H9 (cell line): ENCODE data around the gene FAM20A. TPM values are rescaled to one million over a fixed set of nuclear protein-coding genes. Genes with fewer than 3 reads are reported as not detected.

Source experiments
- DNase-seq: peaks from one replicate; pipeline ENCODE4 v3.0.0-alpha.2; 2017
- H2AFZ ChIP-seq: one replicate; pipeline ENCODE4 v1.6.1; 2013; ENCODE audit warnings: mild to moderate bottlenecking, low read length, control low read depth, moderate library complexity
- H2AK5ac ChIP-seq: 2 replicates; pipeline ENCODE4 v1.6.1; 2013; ENCODE audit warnings: low read length, control low read depth, mixed read lengths; ENCODE audit not compliant: insufficient read length
- H2BK120ac ChIP-seq: one replicate; pipeline ENCODE4 v1.6.1; 2013; ENCODE audit warnings: low read depth, mild to moderate bottlenecking, low read length, control low read depth, inconsistent platforms; ENCODE audit not compliant: poor library complexity, severe bottlenecking
- H2BK12ac ChIP-seq: 2 replicates; pipeline ENCODE4 v1.6.1; 2013; ENCODE audit warnings: low read length, control low read depth, mixed read lengths, low read depth; ENCODE audit not compliant: insufficient read length
- H2BK15ac ChIP-seq: 2 replicates; pipeline ENCODE4 v1.6.1; 2013; ENCODE audit warnings: low read depth, low read length, control low read depth
- H2BK20ac ChIP-seq: one replicate; pipeline ENCODE4 v1.6.1; 2013; ENCODE audit warnings: low read depth, mild to moderate bottlenecking, low read length, control low read depth, inconsistent platforms; ENCODE audit not compliant: poor library complexity, severe bottlenecking
- H2BK5ac ChIP-seq: 2 replicates; pipeline ENCODE4 v1.6.1; 2013; ENCODE audit warnings: low read length, control low read depth, mixed read lengths; ENCODE audit not compliant: insufficient read length
- H3K14ac ChIP-seq: 2 replicates; pipeline ENCODE4 v1.6.1; 2013; ENCODE audit warnings: low read length, control low read depth; ENCODE audit not compliant: insufficient read depth
- H3K18ac ChIP-seq: 2 replicates; pipeline ENCODE4 v1.6.1; 2013; ENCODE audit warnings: low read depth, mild to moderate bottlenecking, mixed read lengths, low read length, control low read depth; ENCODE audit not compliant: insufficient read length
- H3K23ac ChIP-seq: 2 replicates; pipeline ENCODE4 v1.6.1; 2013; ENCODE audit warnings: low read length, control low read depth, mixed read lengths, low read depth; ENCODE audit not compliant: insufficient read length
- H3K23me2 ChIP-seq: 2 replicates; pipeline ENCODE4 v1.6.1; 2013; ENCODE audit warnings: low read depth, mild to moderate bottlenecking, mixed read lengths, low read length, control low read depth; ENCODE audit not compliant: insufficient read length, poor library complexity, severe bottlenecking
- H3K27ac ChIP-seq: 2 replicates; pipeline ENCODE4 v1.5.1; 2013; ENCODE audit warnings: low read length, control low read depth, mixed read lengths, low read depth; ENCODE audit not compliant: insufficient read length
- H3K27me3 ChIP-seq: 2 replicates; pipeline ENCODE4 v1.6.1; 2013; ENCODE audit warnings: low read length, control low read depth, inconsistent platforms; ENCODE audit not compliant: insufficient read depth
- H3K4ac ChIP-seq: 2 replicates; pipeline ENCODE4 v1.6.1; 2013; ENCODE audit warnings: low read depth, mild to moderate bottlenecking, control low read depth, inconsistent platforms, low read length, moderate library complexity
- H3K4me1 ChIP-seq: 2 replicates; pipeline ENCODE4 v1.6.1; 2013; ENCODE audit warnings: low read length, control low read depth, inconsistent platforms; ENCODE audit not compliant: insufficient read depth
- H3K4me2 ChIP-seq: 2 replicates; pipeline ENCODE4 v1.6.1; 2013; ENCODE audit warnings: low read length, control low read depth, mixed read lengths; ENCODE audit not compliant: insufficient read length, insufficient read depth
- H3K56ac ChIP-seq: 2 replicates; pipeline ENCODE4 v1.6.1; 2013; ENCODE audit warnings: low read depth, mild to moderate bottlenecking, mixed read lengths, low read length, control low read depth; ENCODE audit not compliant: insufficient read length
- H3K79me1 ChIP-seq: 2 replicates; pipeline ENCODE4 v1.6.1; 2013; ENCODE audit warnings: low read depth, mild to moderate bottlenecking, moderate library complexity, low read length, control low read depth, inconsistent platforms; ENCODE audit not compliant: insufficient read depth, poor library complexity, severe bottlenecking
- H3K79me2 ChIP-seq: 2 replicates; pipeline ENCODE4 v1.6.1; 2013; ENCODE audit warnings: low read length, control low read depth, inconsistent platforms; ENCODE audit not compliant: insufficient read depth
- H3K9ac ChIP-seq: 2 replicates; pipeline ENCODE4 v1.6.1; 2013; ENCODE audit warnings: low read length, control low read depth, mixed read lengths; ENCODE audit not compliant: insufficient read length; ENCODE audit errors: extremely low read depth
- H3K9me3 ChIP-seq: one replicate; pipeline ENCODE4 v1.6.1; 2013; ENCODE audit warnings: low read depth, low read length, inconsistent platforms; ENCODE audit not compliant: control insufficient read depth
- H3T11ph ChIP-seq: one replicate; pipeline ENCODE4 v1.6.1; 2013; ENCODE audit warnings: mild to moderate bottlenecking, low read length, control low read depth, inconsistent platforms
- H4K20me1 ChIP-seq: one replicate; pipeline ENCODE4 v1.6.1; 2013; ENCODE audit not compliant: control insufficient read depth, insufficient read length, insufficient read depth
- H4K5ac ChIP-seq: 2 replicates; pipeline ENCODE4 v1.6.1; 2013; ENCODE audit warnings: low read depth, mild to moderate bottlenecking, mixed read lengths, low read length, control low read depth; ENCODE audit not compliant: insufficient read length
- H4K8ac ChIP-seq: replicated peaks from 2 replicates; pipeline ENCODE4 v1.6.1; 2013; ENCODE audit warnings: low read length, control low read depth, mixed read lengths, low read depth; ENCODE audit not compliant: insufficient read length
- H4K91ac ChIP-seq: 2 replicates; pipeline ENCODE4 v1.6.1; 2013; ENCODE audit warnings: low read depth, mild to moderate bottlenecking, moderate library complexity, mixed read lengths, low read length, control low read depth; ENCODE audit not compliant: insufficient read length
- H3K27ac Mint-ChIP-seq, 3 experiments: 2 replicates in 2 of 3; 3 replicates in 1 of 3; pipeline ENCODE4 v1.8.0; 2020 to 2021; ENCODE audit warnings: mixed read lengths in 3 of 3, mild to moderate bottlenecking in 1 of 3, moderate library complexity in 1 of 3
- H3K27me3 Mint-ChIP-seq: 2 replicates; pipeline ENCODE4 v1.8.0; 2021; ENCODE audit warnings: low read depth, mild to moderate bottlenecking, moderate library complexity, mixed read lengths
- H3K36me3 Mint-ChIP-seq, 3 experiments: 2 replicates in 2 of 3; 3 replicates in 1 of 3; pipeline ENCODE4 v1.8.0; 2020 to 2021; ENCODE audit warnings: low read depth in 3 of 3, mixed read lengths in 3 of 3; ENCODE audit not compliant: insufficient read depth in 1 of 3
- H3K4me1 Mint-ChIP-seq, 2 experiments: 2 replicates each; pipeline ENCODE4 v1.8.0; 2020; ENCODE audit warnings: mixed read lengths in 2 of 2
- H3K4me3 Mint-ChIP-seq, 2 experiments: 2 replicates in 1 of 2; 3 replicates in 1 of 2; pipeline ENCODE4 v1.8.0; 2020 to 2021; ENCODE audit warnings: mild to moderate bottlenecking in 2 of 2, mixed read lengths in 2 of 2, moderate library complexity in 1 of 2
- H3K9me3 Mint-ChIP-seq, 2 experiments: 2 replicates in 1 of 2; 3 replicates in 1 of 2; pipeline ENCODE4 v1.8.0; 2020; ENCODE audit warnings: mild to moderate bottlenecking in 2 of 2, mixed read lengths in 2 of 2, moderate library complexity in 1 of 2
- CTCF ChIP-seq: fragments of 200-600 bp; sonication (generic); conservative IDR thresholded peaks from 3 replicates; pipeline ENCODE4 v1.8.0; 2021; ENCODE audit warnings: antibody characterized with exemption, mild to moderate bottlenecking
- WGBS: extraction: QIAGEN DNeasy Blood & Tissue Kit; methylation state at CpG from one replicate; pipeline ENCODE4 v1.1.7; 2013; ENCODE audit warnings: missing lambda C conversion rate, low lambda C conversion rate, mixed read lengths; ENCODE audit not compliant: insufficient read length; ENCODE audit errors: extremely low coverage; 5-methylcytosine and 5-hydroxymethylcytosine counted together
- total RNA-seq: library from RNA; stranded (reverse); gene quantifications from 2 replicates; pipeline ENCODE4 v1.2.1, GENCODE V29; 2021

Gene FAM20A
- total RNA-seq, 1 experiment from 2014 or later: 34.4 TPM

DNA sequence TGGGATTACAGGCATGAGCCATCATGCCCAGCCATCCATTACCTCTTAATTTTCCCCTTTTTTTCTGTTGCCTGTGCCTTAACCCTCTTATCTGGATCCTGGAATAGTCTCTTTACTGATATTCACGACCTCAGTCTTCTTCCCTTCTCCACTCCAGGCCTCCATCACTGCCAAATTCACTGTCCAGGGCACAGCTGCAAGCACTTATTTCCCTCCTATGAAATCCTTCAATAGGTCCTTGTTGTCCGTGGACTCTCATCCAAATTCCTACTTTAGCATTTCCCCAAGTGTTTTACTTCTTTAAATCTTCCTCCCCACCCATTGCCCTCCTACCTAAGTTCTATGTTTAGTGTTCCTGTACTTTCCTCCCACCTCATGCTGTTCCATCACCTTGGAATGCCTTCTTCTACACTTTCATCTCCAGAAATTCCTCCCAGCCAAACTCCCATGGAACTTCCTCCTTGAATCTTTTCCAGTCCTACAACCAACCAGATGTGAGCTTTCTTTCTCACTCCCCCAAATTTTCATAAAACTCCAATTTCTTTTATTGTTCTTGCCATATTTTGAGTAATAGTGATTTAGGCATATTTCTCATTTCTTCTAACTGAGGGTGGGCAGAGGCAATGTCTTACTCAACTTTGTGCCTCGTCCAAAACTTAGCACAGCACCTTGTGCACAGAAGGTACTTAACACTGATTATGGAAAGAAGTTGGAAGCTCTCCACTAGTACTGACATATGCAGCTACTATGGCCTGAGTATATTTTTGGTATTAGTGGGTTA is 35.3 kb downstream of the FAM20A start:
- Histone ChIP-seq H3K23me2 (no peaks in the 10 kb centered on the region), H2BK20ac (no peak overlapping the region), H3K4ac (no peak overlapping the region), H3K14ac (no peak overlapping the region), H2AK5ac (no peak overlapping the region), H3K4me1 (no peaks in the 10 kb centered on the region), H3K18ac (no peak overlapping the region), H2BK15ac (no peak overlapping the region), H4K91ac (no peak overlapping the region), H2BK12ac (no peak overlapping the region), H3K79me1 (no peaks in the 10 kb centered on the region), H3K23ac (no peak overlapping the region), H2BK5ac (no peak overlapping the region), H3K4me2 (no peak overlapping the region), H3K9ac (no peak overlapping the region), H3K9me3 (no peaks in the 10 kb centered on the region), H4K20me1 (no peaks in the 10 kb centered on the region), H3T11ph (no peak overlapping the region), H3K79me2 (no peaks in the 10 kb centered on the region), H3K27ac (no peak overlapping the region), H4K5ac (no peak overlapping the region), H2AFZ (no peak overlapping the region), H4K8ac (no peak overlapping the region), H2BK120ac (no peak overlapping the region), H3K27me3 (no peaks in the 10 kb centered on the region), H3K56ac (no peak overlapping the region)
- WGBS: no CpG with 5 or more reads among the region's 3 CpGs
- H3K36me3 Mint-ChIP-seq: peaks cover 0 to 4% (median 0%) of the 10 kb centered on the region in 3 experiments; a peak in 2 of 7 replicates
- no peak overlapping the region; a peak in 1 of 7 replicates for H3K27ac Mint-ChIP-seq
- no peak overlapping the region for H3K4me3 Mint-ChIP-seq
- no peak for TF ChIP-seq CTCF
- no peaks in the 10 kb centered on the region for H3K4me1 Mint-ChIP-seq
- peaks cover 2% of the 10 kb centered on the region; the same call in 1 of the 2 replicates for H3K27me3 Mint-ChIP-seq
- no peaks in the 10 kb centered on the region for H3K9me3 Mint-ChIP-seq
- DNase-seq: no peak
